Measurements from ENCODE around the gene ZNF710. TPM values are rescaled to one million over a fixed set of nuclear protein-coding genes. Genes with fewer than 3 reads are reported as not detected.

ZNF710 gene
- polyA plus RNA-seq, 5 donors, result 28.9 to 41.5 (median 33.5) TPM

- DNase-seq, result no peak
Observed at GRCh38 chr15:90079619-90080457, 78.7 kb downstream of the ZNF710 start.

GRCh38 chr15:90080458-90080755 is 79.3 kb downstream of the ZNF710 start:
- DNase-seq, result no peak

DNA sequence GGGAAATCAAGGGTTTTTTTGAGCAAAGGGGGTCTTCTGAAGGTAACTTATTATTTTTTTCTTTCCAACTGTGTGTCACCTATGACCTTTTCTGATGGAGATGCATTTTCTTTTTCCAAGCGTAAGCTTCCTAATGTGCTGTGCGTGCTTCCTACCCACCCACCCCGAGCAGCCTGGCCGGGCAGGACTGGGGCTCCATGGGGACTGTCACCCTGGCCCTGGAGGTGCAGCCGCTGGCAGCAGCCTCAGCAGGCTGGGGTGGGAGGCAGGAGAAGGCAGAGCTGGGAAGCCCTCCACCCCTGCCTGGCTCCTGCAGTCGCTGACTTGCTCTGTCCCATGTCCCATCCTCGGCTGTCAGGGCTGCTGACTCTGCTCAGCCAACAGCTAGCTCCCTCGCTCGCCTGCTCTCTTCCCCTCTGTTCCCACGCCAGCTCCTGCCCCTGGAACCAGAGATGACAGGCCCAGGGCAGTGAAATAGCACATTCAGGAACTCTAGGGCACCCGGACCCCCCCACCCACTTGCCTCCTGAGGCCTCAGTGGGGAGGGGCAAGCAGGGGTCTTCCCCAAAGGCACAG is 79.8 kb downstream of the ZNF710 start:
- peak; percentile 68 to 69 for DNase-seq

DNA sequence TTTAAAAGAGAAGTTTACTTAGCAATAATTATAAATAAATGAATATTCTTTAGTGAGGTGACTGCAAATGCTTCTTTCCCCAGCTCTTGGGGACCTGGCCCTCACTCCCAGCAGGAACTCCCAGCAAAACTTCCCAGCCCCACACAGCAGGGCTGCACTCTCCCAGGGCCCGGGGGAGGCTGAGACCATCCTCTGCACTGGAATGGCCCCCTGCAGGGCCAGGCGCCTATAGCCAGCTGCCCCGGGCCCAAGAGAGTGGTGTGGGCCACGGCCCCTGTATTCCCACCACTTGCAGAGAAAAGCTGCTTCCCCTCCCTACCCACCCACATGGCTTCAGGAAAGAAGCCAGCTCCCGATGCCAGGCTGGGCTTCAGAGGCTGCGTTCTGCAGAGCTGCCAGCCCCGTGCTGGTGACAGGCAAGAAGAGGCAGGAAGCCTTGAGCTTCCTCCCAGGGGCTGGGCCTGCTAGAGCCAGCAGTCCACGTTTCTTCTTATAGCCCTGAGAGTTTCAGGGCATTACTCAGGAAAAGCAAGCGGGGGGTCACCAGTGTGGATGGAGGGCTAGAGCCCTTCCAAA is 81.1 kb downstream of the ZNF710 start:
- no peak for DNase-seq

DNA sequence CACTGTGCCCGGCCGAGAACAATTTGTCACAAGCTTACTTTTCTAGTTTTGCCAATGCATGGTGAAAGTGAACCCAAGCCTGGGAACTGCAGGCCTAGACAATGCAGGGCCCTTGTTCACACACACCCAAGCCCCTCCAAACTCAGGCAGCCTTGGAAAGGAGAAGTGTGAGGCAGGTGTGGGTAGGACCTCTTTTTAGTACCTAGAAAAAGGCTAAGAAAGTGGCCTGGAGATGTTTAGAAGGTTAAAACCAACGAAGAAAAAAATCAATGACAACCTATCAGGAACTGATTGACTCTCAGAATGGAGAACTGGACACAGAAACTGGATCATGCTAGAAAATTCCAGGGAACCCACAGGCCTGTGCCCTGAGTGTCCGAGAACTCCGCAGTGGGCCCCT is 82.3 kb downstream of the ZNF710 start:
- DNase-seq, result no peak

DNA sequence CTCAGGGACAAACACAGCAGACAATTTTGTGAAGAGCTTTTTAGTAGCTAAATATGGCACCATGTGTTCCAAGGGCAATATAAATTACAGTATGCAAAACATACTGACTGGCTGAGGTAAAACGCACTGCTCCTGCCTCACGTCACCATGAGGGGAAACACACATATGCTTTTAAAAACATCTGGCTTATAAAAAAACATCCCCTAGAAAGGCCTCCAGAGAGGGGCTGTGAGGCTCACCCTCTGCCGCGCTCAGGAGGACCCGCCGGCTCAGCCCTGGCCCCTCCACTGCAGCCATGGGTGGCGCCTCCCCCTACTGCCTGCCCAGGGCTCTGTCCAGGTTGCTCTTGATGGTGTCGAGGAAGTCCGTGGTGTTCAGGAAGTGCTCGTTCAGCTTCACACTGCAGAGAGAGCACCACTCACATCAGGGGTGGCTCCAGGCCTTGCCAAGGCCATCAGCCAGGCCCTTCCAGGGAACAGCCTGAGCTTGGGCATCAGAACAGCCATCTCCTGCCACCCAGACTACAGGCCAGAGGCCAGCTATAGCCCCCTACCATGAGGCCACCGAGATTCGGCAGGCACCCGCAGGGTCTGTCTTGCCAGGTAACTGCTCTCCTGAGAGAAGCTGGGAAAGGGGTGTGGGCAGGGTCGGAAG is 83.0 kb downstream of the ZNF710 start:
- DNase-seq, result no peak

- no peak for DNase-seq
Observed at GRCh38 chr15:90084876-90085423, 83.8 kb downstream of the ZNF710 start.

GRCh38 chr15:90085565-90085964 is 84.4 kb downstream of the ZNF710 start:
- DNase-seq, result no peak

GRCh38 chr15:90086868-90087268 is 85.7 kb downstream of the ZNF710 start:
- no peak for DNase-seq

DNA sequence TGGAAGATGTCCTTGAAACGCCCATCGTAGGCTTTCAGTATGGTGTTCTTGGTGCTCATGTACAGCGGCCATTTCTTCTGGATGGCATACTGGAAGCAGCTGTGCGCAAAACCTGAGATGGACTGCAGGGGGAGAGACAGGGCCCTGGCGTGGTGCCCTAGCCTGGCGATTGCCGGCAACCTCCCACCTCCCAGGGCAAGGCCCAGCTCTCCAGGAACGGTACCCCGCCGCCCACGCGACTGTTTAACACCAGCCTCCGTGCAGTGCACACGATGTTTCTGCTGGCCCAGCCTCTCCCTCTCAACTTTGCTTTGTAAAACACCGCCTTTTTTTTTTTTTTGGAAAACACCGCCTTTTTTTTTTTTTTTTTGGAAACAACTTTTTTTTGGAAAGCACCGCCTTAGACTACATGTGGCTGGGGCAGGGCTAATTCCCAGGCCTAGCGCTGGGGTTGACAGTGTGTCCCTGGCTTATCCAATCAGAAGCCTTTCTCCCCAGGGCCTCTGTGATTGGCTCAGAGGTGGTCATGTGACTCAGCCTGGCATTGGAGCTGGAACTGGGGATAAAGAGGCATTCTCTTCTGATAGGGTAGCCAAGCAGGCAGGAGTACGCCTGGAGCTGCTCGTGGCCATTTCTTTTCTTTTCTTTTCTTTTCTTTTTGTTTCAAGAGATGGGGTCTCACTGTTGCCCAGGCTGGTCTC is 86.5 kb downstream of the ZNF710 start:
- no peak for DNase-seq

GRCh38 chr15:90090226-90090848 is 89.2 kb downstream of the ZNF710 start:
- no peak for DNase-seq

- DNase-seq, result no peak
Observed at GRCh38 chr15:90091156-90091931, 90.2 kb downstream of the ZNF710 start.

DNA sequence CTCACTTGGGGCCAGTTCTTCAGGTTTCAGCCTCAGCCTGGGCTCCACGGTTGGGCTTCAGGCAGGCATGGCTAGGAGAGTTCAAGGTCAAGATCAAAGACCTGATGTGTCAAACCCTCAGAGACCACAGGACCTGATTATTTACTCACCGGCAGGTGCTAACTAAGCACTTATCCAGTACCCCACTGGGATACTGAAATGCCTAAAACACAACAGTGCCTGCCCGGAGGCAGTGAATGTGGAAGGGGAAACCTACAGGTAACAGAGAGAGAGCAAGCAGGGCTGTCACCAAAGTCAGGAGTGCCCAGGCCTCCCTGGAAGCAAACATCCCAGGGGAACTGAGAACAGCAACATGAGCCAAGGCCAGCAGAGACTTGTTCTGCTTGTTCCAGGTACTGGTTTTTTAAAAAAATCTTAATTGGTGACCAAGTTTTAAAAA is 94.4 kb downstream of the ZNF710 start:
- no peak for DNase-seq

- DNase-seq, result no peak
Observed at GRCh38 chr15:90097475-90097874, 96.4 kb downstream of the ZNF710 start.

DNA sequence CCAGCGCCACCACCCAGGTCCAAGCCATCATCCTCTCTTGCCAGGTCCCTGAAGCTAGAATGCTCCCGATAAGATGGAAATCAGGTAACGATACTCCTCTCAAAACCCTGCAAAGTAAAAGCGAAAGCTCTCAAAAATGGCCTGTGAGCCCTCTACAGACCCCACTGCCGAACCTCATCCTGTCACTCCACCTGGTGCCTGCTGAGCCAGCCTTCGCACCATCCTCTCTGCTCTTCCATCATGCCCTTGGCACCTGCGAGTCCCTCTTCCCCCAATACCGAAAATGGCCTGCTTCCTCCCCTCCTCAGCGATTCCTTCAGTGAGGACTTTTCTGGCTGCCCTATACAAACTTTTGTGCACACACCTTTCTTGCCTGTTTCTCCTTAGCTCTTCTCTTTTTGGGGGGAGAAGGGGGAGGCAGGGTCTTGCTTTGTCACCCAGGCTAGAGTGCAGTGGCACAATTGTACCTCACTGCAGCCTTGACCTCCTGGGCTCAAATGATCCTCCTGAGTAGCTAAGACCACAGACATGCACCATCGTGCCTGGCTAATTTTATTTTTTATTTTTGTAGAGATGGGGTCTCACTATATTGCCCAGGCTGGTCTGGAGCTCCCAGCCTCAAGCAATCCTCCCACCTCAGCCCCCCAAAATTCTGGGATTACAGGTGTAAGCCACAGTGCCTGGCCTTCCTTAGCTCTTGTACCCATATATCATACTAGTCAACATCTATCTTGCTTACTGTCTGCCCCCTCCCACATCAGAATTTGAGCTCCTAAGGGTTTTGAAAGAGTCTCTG is 98.1 kb downstream of the ZNF710 start:
- no peak for DNase-seq

GRCh38 chr15:90099868-90100831 is 99.0 kb downstream of the ZNF710 start:
- DNase-seq, result peak; percentile 45 to 57

GRCh38 chr15:90101130-90101968 is 100.2 kb downstream of the ZNF710 start:
- peak; percentile 52 to 67 for DNase-seq
